Measurements from ENCODE around the gene ADIPOR2.

The ADIPOR2 gene

GRCh38 chr12:1826867-1827705 is 136.2 kb downstream of the ADIPOR2 start:
- DNase-seq (ENCODE audit: extremely low read depth in 1 of 2, low read depth in 1 of 2) = no peak

- no peak for DNase-seq (ENCODE audit: extremely low read depth in 1 of 2, low read depth in 1 of 2)
Observed at GRCh38 chr12:1827826-1828805, 137.2 kb downstream of the ADIPOR2 start.

GRCh38 chr12:1828856-1829255 is 138.0 kb downstream of the ADIPOR2 start:
- no peak for DNase-seq (ENCODE audit: extremely low read depth in 1 of 2, low read depth in 1 of 2)

DNA sequence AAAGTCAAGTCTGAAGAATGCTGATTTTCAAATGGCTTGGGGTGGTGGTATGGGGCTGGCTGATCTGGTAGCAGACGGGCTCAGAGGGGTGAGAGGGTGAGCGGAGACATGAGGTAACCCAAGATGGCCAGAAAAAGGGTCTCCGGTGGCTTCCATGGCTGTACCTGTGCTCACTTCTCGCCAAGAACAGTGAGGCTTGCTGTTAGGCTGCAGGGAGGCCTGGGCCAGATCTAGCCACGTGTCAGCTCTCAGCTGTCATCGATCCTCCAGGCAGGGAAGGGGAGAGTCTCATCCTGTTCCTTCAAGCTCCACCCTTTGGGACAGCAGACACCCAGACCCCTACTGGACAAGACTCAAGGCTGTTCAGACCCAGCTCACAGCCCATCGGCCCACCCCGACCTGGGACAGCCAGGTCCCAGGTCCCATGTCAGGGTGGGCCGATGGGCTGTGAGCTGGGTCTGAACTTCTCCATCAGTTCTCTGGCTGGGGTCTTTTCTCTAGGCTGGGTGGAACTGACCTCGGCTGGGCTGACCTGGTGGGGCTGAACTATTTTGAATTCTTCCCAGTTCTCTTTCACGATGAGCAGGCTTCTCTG is 138.5 kb downstream of the ADIPOR2 start:
- DNase-seq (ENCODE audit: extremely low read depth in 1 of 2, low read depth in 1 of 2) = no peak

DNA sequence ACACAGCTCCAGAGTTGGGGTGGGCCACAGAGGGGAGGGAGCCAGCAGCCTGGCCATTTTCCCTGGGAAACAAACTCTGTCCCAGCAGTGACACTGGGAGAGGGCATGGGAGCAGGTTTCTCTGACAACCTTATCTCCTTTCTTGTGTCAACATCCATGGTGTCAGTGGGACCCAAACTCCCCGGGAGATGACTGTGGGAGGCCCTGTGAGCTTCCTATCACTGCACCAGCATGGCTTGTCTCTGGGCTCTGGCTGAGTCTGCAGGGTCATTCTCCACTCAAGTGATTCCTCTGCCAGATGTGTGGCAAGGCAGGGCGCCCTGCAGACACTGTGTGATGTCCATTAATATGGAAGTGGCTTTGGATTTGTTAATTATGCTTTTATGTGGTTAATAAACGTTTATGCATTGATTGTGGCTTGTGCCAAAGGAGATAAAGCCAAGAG is 139.6 kb downstream of the ADIPOR2 start:
- no peak for DNase-seq (ENCODE audit: extremely low read depth in 1 of 2, low read depth in 1 of 2)

- DNase-seq (ENCODE audit: extremely low read depth in 1 of 2, low read depth in 1 of 2) = no peak
Observed at GRCh38 chr12:1830981-1831963, 140.4 kb downstream of the ADIPOR2 start.

DNA sequence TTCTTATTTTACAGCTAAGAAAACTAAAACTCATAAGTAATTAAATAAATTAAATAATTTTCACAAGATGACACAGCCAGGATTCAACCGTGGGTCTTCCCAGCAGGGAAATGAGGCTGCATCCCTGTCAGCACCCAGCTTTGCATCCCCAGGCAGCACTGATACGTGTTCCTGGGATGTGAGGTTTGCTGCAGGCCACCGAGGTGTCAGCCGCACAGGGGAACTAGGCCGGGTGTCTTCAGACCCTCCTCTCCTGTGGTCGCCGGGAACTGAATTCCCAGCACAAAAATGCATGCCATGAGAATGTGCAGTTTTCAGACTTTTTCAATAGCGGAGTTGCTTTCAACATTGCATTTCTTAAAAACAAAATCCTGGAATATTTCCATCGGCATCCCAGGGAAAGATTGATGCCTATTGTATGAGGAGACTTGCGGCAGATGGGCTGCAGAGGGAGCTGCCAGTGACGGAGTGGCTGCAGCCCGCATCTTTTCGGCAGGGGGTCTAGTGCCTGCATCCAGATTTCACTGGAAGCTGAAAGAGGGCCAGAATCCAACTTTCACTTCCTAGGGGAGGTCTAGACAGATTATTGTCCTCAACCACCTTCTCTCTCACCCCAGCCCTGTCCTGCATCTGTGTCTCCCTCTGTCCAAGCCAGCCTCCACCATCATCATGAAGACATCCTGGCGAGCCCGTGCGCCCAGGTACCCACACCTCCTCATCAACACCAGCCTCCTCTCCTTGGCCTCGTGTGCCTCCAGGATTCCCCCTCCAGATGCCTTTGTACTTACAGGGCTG is 142.1 kb downstream of the ADIPOR2 start:
- DNase-seq (ENCODE audit: extremely low read depth in 1 of 2, low read depth in 1 of 2) = no peak

GRCh38 chr12:1833596-1834028 is 142.7 kb downstream of the ADIPOR2 start:
- no peak for DNase-seq (ENCODE audit: extremely low read depth in 1 of 2, low read depth in 1 of 2)

DNA sequence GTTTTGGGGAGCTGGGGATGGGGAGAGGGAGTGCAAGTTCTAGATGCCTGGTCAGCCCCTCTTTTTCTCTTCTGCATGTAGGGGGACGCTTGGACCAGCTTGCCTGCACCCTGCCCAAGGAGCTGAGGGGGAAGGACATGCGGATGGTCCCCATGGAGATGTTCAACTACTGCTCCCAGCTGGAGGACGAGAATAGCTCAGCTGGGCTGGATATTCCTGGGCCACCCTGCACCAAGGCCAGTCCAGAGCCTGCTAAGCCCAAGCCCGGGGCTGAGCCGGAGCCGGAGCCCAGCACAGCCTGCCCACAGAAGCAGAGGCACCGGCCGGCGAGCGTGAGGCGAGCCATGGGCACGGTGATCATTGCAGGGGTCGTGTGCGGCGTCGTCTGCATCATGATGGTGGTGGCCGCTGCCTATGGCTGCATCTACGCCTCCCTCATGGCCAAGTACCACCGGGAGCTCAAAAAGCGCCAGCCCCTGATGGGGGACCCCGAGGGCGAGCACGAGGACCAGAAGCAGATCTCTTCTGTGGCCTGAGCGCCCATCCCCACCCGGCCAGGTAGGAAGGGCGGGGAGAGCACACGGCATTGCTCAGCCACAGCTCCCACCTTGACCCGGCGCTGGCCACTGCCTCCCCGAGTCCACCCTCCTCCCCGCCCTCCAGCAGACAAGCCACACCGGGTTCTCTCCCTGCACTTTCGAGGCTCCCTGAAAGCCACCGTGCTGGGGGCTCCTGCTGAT is 143.5 kb downstream of the ADIPOR2 start:
- DNase-seq (ENCODE audit: extremely low read depth in 1 of 2, low read depth in 1 of 2) = no peak

GRCh38 chr12:1835211-1836131 is 144.6 kb downstream of the ADIPOR2 start:
- DNase-seq (ENCODE audit: extremely low read depth in 1 of 2, low read depth in 1 of 2) = no peak

DNA sequence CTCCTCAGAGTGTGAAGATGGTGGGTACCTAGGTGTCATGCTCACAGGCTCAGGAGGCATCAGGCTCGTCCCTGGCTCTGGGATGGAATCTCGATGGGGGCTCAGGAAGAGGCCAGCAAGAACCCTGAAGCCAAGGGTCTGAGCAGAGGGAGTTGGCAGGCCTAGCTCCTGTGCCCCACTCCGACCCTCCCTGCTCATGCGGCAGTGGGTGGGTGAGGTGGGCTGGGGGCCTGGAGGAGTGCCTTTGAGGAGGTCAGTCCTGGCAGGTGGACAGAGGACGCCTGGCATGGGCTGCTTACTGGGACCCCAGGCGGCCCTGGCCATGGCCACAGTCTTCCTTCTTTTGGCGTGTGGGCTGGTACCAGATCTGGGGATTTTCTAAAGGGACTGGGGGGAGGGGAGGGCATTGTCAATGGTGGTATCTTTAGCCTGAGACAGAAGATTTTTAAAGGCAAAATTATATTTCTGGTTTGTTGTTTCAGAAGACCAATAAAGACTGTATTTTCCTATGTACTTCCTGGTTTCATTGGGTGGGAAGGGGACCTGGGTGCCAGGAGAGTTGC is 145.5 kb downstream of the ADIPOR2 start:
- DNase-seq (ENCODE audit: extremely low read depth in 1 of 2, low read depth in 1 of 2) = no peak

DNA sequence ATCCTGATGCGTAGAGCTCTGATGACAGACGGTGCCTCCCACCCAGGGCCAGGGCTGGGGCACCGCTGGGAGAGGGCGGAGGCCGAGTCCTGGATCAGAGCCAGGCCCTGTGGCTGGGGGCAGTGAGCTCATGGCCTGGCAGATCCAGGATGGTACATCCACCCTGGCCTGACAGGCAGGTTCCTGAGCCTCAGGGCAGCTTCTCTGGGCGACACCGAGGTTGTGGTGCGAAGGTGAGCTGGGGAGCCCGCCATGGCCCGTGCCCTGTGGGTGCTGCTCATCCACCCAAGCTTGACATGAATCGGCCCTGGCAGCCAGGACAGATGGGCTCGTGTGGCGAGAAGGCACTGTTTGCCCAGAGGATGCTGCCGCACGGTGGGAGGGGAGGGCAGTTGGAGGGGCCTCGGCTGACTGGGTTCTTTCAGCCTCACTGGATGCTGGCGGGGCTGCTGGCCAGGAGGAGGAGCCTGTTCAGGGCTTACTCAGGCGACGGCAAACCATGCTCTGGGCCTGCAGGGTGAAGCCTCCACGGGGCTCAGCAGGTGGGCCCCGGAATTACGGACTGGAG is 146.1 kb downstream of the ADIPOR2 start:
- no peak for DNase-seq (ENCODE audit: extremely low read depth in 1 of 2, low read depth in 1 of 2)

DNA sequence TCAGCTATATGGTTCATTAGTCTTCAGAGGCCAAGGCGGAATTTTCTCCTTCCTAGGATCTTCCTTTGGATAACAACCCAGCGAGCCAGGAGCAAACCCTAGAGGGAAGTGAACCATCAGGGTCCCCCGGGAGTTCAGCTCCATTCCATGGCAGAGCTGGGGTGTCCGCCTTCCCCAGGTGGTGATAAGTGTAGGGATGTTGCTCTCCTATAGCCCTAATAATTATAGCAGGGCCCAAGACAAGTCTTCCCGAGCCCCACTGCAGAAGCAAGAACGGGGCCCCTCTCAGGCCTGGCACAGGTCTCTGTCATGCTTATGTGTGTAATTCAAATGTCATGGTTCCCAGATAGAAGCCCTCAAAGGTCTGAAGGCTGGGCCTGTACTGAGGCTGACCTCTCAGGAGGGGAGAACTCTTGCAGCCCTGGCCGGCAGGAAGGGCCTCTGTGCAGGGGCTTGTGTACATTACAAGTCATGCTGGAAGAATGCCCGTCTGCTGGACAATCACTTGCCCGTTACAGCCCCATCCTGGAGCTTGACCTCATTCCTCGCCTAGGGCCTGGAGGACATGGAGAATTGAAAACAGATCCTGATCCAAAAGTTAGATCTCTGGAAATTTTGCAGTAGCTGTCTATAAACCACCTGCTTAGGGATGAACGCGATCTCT is 146.8 kb downstream of the ADIPOR2 start:
- no peak for DNase-seq (ENCODE audit: extremely low read depth in 1 of 2, low read depth in 1 of 2)
